A549 treated with DMSO at 1 μM for 4 hours (cell line): ENCODE measurements around the gene AP3B2. TPM values are rescaled to one million over a fixed set of nuclear protein-coding genes. Genes with fewer than 3 reads are reported as not detected.

Experiments
- total RNA-seq: library from RNA; stranded (reverse); fragments of 200-300 nt; extraction: Qiagen RNA extraction; gene quantifications from 5 replicates; pipeline ENCODE4 v1.2.3, GENCODE V29; 2022; ENCODE audit warnings: low read depth

Gene AP3B2
- total RNA-seq, result 0.61 to 1.2 TPM (median 0.74 TPM) in 5 replicates

GRCh38 chr15:82709421-82710207, at the start of gene AP3B2:
AP3B2 (minus strand) TSS chr15:82709875; CDS start chr15:82709706, 169 bp downstream.

GRCh38 chr15:82647045-82647834, 62.4 kb downstream of the AP3B2 start, which contains the start of gene CPEB1:
CPEB1 (minus strand) TSS chr15:82647363; CDS start chr15:82628459, 18,904 bp downstream.

Other genes starting within 250 kb of the AP3B2 start
- gene RPS17, start 169.4 kb downstream of the AP3B2 start, total RNA-seq, result 3,736 to 4,278 TPM (median 3,919 TPM) in 5 replicates
- gene CPEB1, start 62.5 kb downstream of the AP3B2 start, total RNA-seq, result 2.1 to 3.9 TPM (median 3.5 TPM) in 5 replicates
- not detected in 5 replicates for gene FSD2, start 96.2 kb upstream of the AP3B2 start, total RNA-seq
- 6.9 to 8.1 TPM (median 7.1 TPM) in 5 replicates for gene WHAMM, start 99.8 kb upstream of the AP3B2 start, total RNA-seq
- 11.7 to 15.1 TPM (median 13.7 TPM) in 5 replicates for gene HOMER2, start 242.8 kb upstream of the AP3B2 start, total RNA-seq